ENCODE results near the gene PCNX3.

PCNX3 gene

GRCh38 chr11:65573391-65574079 is 42.0 kb upstream of the PCNX3 start:
- DNase-seq (ENCODE audit: low read depth), result no peak
- peak overlapping the region; percentile 93 for H3K4me3 ChIP-seq (ENCODE audit: low read depth, low read length)
- TF ChIP-seq, protein P1, sequence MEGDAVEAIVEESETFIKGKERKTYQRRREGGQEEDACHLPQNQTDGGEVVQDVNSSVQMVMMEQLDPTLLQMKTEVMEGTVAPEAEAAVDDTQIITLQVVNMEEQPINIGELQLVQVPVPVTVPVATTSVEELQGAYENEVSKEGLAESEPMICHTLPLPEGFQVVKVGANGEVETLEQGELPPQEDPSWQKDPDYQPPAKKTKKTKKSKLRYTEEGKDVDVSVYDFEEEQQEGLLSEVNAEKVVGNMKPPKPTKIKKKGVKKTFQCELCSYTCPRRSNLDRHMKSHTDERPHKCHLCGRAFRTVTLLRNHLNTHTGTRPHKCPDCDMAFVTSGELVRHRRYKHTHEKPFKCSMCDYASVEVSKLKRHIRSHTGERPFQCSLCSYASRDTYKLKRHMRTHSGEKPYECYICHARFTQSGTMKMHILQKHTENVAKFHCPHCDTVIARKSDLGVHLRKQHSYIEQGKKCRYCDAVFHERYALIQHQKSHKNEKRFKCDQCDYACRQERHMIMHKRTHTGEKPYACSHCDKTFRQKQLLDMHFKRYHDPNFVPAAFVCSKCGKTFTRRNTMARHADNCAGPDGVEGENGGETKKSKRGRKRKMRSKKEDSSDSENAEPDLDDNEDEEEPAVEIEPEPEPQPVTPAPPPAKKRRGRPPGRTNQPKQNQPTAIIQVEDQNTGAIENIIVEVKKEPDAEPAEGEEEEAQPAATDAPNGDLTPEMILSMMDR (conservative IDR thresholded peaks at IDR 0.05; ENCODE audit: low read depth, low read length), result no peak

GRCh38 chr11:65574109-65574810 is 41.3 kb upstream of the PCNX3 start:
- peak overlapping the region; percentile 93 for H3K4me3 ChIP-seq (ENCODE audit: low read depth, low read length)
- DNase-seq (ENCODE audit: low read depth), result peak; percentile 95
- TF ChIP-seq, protein P1 (conservative IDR thresholded peaks at IDR 0.05; ENCODE audit: low read depth, low read length), result peak; percentile 59

DNA sequence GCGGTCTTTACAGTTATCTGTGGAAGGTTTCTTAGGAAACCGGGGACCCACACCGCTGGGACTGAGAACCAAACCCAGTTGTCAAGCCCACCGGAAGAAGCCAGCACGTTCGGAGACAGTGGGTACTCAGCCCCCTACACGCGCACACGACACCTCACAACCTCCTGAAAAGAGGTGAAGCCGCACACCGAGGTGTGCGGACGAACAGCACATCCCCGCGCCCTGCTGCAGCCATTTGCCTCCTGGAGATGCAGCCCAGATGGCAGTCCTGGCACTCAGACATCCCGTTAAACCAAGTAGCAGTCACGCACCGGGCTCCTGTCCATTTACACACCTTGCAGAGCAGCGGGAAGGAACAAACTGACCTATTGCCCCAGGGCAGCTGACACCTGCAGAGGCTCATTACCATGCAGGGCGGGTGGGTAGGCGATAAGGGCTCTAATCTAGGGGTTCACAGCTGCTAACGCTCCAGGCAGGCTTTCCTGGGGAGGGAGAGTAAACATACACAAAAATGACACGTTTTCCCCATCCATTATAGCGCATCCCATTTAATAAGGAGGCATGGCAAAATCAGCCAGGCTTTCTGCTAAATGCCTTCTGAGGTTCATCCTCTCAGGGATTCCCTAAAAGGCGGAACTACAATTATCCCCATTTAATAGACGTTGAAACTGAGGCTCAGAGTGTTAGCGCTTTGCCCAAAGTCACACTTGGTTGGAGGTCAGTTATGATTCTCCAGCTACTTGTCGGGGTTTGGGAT is 40.6 kb upstream of the PCNX3 start:
- DNase-seq (ENCODE audit: low read depth), result no peak
- TF ChIP-seq, protein P1 (conservative IDR thresholded peaks at IDR 0.05; ENCODE audit: low read depth, low read length), result no peak
- H3K4me3 ChIP-seq (ENCODE audit: low read depth, low read length), result peak overlapping the region; percentile 60

GRCh38 chr11:65575568-65576231 is 39.9 kb upstream of the PCNX3 start, which contains the start of gene EHBP1L1:
TSS of gene EHBP1L1 (plus strand) at chr11:65576053. CDS start at chr11:65576303, 250 bp downstream.
- TF ChIP-seq, protein P1 (conservative IDR thresholded peaks at IDR 0.05; ENCODE audit: low read depth, low read length), result no peak
- peak; percentile 57 for DNase-seq (ENCODE audit: low read depth)
- peak within 1 kb of the TSS; percentile 60 for H3K4me3 ChIP-seq (ENCODE audit: low read depth, low read length)

GRCh38 chr11:65576232-65576866 is 39.2 kb upstream of the PCNX3 start:
- peak overlapping the region; percentile 60 for H3K4me3 ChIP-seq (ENCODE audit: low read depth, low read length)
- DNase-seq (ENCODE audit: low read depth), result no peak
- TF ChIP-seq, protein P1 (conservative IDR thresholded peaks at IDR 0.05; ENCODE audit: low read depth, low read length), result no peak

Data from choroid plexus epithelial cell (primary cell).